Measurements from ENCODE around the gene GAB2. TPM values are rescaled to one million over a fixed set of nuclear protein-coding genes. Genes with fewer than 3 reads are reported as not detected.
"Not testable (repeated sequence)": the region's sequence is repeated elsewhere in the genome, so short reads cannot be mapped to it uniquely, and the experiment has no call there.

The GAB2 gene
- total and polyA plus RNA-seq, 2 of the 13 experiments (the other 11 are each of a cell fraction or from before 2014, with no cell fraction given): 4.1 to 8.6 TPM

DNA sequence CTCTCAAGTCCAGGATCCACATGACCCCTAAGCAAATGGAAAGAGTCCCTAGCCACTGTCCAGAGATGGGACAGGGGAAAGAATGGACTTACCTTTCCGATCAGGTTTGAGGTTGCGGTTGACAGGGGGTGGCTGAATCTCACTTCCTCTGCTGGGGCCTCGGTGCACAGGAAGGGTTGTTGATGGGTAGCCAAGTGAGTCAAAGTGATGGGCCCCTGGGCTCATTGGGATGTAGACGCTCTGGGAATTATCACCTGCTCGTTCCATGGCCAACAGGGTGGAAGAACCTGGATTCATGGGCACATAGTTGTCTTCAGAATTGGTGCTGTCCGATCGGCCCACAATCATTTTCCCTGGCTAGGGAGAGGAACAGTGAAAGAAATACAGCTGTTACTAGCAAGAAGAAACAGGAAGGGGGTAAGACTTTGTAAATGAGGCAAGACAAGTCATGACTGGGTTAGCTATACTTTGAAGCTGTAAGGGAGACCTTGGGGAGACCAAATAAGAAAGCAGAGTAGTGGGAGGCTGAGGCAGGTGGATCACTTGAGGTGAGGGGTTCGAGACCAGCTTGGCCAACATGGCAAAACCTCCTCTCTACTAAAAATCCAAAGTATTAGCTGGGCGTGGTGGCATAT, 194.2 kb downstream of the GAB2 start:
- in situ Hi-C loops (cut with HindIII; ENCODE audit: extremely low pct_ligation_motif_present, low pct_unique_long_range_greater_than_20kb): no loop called here
- CTCF ChIA-PET (ENCODE audit: low intra/inter-chr PET ratio, low total read pairs): no interaction called here
- no peak for FAIRE-seq

DNA sequence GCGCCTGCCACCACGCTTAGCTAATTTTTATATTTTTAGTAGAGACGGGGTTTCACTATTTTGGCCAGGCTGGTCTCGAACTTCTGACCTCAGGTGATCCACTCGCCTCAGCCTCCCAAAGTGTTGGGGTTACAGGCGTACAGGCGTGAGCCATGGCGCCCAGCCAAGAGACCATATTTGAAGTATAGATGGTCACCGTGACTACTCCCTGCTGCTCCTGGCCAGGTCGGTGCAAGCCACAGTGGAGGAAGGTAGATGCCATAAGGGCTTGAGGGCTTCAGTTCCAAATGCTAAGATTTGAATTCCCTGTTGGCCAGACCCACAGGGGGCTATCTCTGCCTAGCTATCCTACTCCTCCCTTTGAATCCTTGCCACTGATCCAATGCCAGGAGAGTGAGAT, 194.9 kb downstream of the GAB2 start:
- ATAC-seq; CTCF ChIA-PET (ENCODE audit: low intra/inter-chr PET ratio, low total read pairs); FAIRE-seq; H4K20me1 ChIP-seq (ENCODE audit: insufficient read depth, low read length); H3K4me3 ChIP-seq (replicated peaks in 1 of 3; ENCODE audit: insufficient read depth in 1 of 3, low read depth in 2 of 3, low read length in 3 of 3); BruUV-seq (replicated peaks); H3K9me3 ChIP-seq (ENCODE audit: low read length); H3K4me1 ChIP-seq (ENCODE audit: insufficient read depth, low read length); H3K79me2 ChIP-seq (ENCODE audit: insufficient read depth, low read length); H2AFZ ChIP-seq (ENCODE audit: low read length); DNase-seq (ENCODE audit: low spot score); intact Hi-C loops (cut with micrococcal nuclease; ENCODE audit: unreplicated experiment); POLR2A ChIA-PET; in situ Hi-C loops (cut with HindIII; ENCODE audit: extremely low pct_ligation_motif_present, low pct_unique_long_range_greater_than_20kb); H3K9ac ChIP-seq (ENCODE audit: insufficient read depth, low read depth, low read length); H3K27ac ChIP-seq (ENCODE audit: extremely low read length, insufficient read depth, low read length); H3K4me2 ChIP-seq (ENCODE audit: low read depth, low read length); H3K27me3 ChIP-seq (ENCODE audit: control insufficient read depth in 1 of 2, insufficient read depth in 2 of 2, low read length in 2 of 2): not testable (repeated sequence)
- 88% methylated on average over 9 of the region's 10 CpGs for WGBS (ENCODE audit: low lambda C conversion rate)
- H3K36me3 ChIP-seq (replicated peaks in 1 of 2; ENCODE audit: control insufficient read depth in 1 of 2, insufficient read depth in 2 of 2, low read length in 2 of 2): peaks cover 22 to 43% of the 10 kb centered on the region in 2 experiments

More for the DNA sequence above, 194.2 kb downstream of the GAB2 start:
- no peak overlapping the region for H3K4me2 ChIP-seq (ENCODE audit: low read depth, low read length)
- no TSS peak for BruUV-seq (replicated peaks)
- POLR2A ChIA-PET: no interaction called here
- no peak overlapping the region for H3K27ac ChIP-seq (ENCODE audit: extremely low read length, insufficient read depth, low read length)
- no peak overlapping the region for H3K4me3 ChIP-seq (replicated peaks in 1 of 3; ENCODE audit: insufficient read depth in 1 of 3, low read depth in 2 of 3, low read length in 3 of 3)
- no peaks in the 10 kb centered on the region for H3K4me1 ChIP-seq (ENCODE audit: insufficient read depth, low read length)
- intact Hi-C loops (cut with micrococcal nuclease; ENCODE audit: unreplicated experiment): no loop called here
- H2AFZ ChIP-seq (ENCODE audit: low read length): no peak overlapping the region
- no peaks in the 10 kb centered on the region for H3K9me3 ChIP-seq (ENCODE audit: low read length)
- ATAC-seq (no peak), DNase-seq (ENCODE audit: low spot score) (no peak)
- no peaks in the 10 kb centered on the region for H3K27me3 ChIP-seq (ENCODE audit: control insufficient read depth in 1 of 2, insufficient read depth in 2 of 2, low read length in 2 of 2)
- no peak for TF ChIP-seq ZFP36 (IDR thresholded peaks at IDR 0.05; ENCODE audit: borderline replicate concordance, low read depth, low read length, partially characterized antibody)
- H3K36me3 ChIP-seq (replicated peaks in 1 of 2; ENCODE audit: control insufficient read depth in 1 of 2, insufficient read depth in 2 of 2, low read length in 2 of 2): peaks cover 20 to 43% of the 10 kb centered on the region in 2 experiments
- H3K9ac ChIP-seq (ENCODE audit: insufficient read depth, low read depth, low read length): no peak overlapping the region
- H3K79me2 ChIP-seq (ENCODE audit: insufficient read depth, low read length): no peaks in the 10 kb centered on the region
- WGBS (ENCODE audit: low lambda C conversion rate): 98% methylated on average over 9 of the region's 9 CpGs
- H4K20me1 ChIP-seq (ENCODE audit: insufficient read depth, low read length): no peaks in the 10 kb centered on the region
